Measurements from ENCODE around the gene MISP.

Gene MISP

GRCh38 chr19:798415-799075 is 47.6 kb downstream of the MISP start:
- no peak for DNase-seq

- no peak for DNase-seq
These were observed 48.4 kb downstream of the MISP start for GRCh38 chr19:799076-799881.

GRCh38 chr19:800360-801029 is 49.6 kb downstream of the MISP start:
- DNase-seq, result no peak

GRCh38 chr19:801030-801860 is 50.3 kb downstream of the MISP start:
- no peak for DNase-seq

GRCh38 chr19:801861-802497 is 51.1 kb downstream of the MISP start:
- no peak for DNase-seq

- no peak for DNase-seq
These were observed 51.7 kb downstream of the MISP start for GRCh38 chr19:802498-803098.

- DNase-seq, result no peak
These were observed 52.2 kb downstream of the MISP start for GRCh38 chr19:803099-803561.

GRCh38 chr19:803686-804418 is 52.9 kb downstream of the MISP start:
- DNase-seq, result no peak

GRCh38 chr19:804419-805165 is 53.7 kb downstream of the MISP start:
- no peak for DNase-seq

GRCh38 chr19:805166-805551 is 54.2 kb downstream of the MISP start:
- DNase-seq, result no peak

- DNase-seq, result no peak
These were observed 55.0 kb downstream of the MISP start for GRCh38 chr19:805600-806550.

GRCh38 chr19:806815-807421 is 56.0 kb downstream of the MISP start:
- DNase-seq, result no peak

- no peak for DNase-seq
These were observed 56.9 kb downstream of the MISP start for GRCh38 chr19:807627-808422.

- DNase-seq, result no peak
These were observed 57.5 kb downstream of the MISP start for GRCh38 chr19:808423-808775.

- no peak for DNase-seq
These were observed 59.4 kb downstream of the MISP start for GRCh38 chr19:810077-810855.

- DNase-seq, result no peak
These were observed 60.1 kb downstream of the MISP start for GRCh38 chr19:810883-811489.

Data from NCI-H510A treated with DMSO at 0.1 percent for 48 hours (cell line).